ENCODE measurements around the gene COG5. TPM values are rescaled to one million over a fixed set of nuclear protein-coding genes. Genes with fewer than 3 reads are reported as not detected.

COG5 gene
- polyA plus RNA-seq (2013, experiment 1 of 2) = 9.6 TPM
- 16.2 TPM for polyA plus RNA-seq (2013, experiment 2 of 2)

DNA sequence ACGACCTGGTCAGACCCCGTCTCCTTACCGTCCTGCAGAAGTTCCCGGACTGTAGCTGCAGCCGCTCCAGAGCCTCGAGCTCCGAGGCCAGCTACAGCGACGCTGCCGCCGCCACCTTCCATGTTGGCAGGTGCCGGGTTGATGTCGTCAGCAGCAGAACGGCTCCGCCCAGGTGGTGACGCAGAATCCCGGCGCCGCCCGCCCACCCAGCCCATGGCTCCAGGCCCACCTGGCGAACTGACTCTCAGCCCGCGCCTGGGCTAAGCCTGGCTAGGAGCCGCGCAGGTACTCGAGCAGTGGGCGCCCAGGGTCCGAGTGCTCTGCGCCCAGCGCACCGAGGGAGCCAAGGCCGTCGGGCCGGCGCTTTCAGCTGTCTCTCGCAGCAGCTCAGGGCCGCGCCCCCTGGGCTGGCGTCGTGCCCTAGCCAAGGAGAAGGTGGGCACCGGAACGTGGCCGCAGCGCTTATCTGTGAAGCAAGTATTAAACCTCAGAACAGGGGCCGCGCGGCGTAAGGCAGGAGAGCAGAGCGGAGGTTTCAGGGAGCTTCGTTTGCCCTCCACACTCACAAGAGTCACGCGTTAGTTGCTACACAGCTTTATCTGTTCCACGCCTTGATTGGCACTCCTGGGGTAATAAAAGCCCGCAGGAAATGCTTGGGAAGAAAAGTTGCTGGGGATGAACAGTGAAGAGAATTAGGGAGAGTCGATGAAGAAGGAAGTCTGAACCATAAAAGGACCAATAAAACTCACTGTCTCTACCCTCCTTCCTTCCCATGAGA lies at the start of gene COG5, which contains the start of gene DUS4L:
Gene COG5 (minus strand): TSS at position 146 of the 778 bp plus-strand sequence. CDS start 24 bp downstream, at position 122.
Gene DUS4L (plus strand): TSS at position 197 of the 778 bp plus-strand sequence. CDS start 3,100 bp downstream, outside the sequence.
- H3K27me3 ChIP-seq (ENCODE audit: insufficient read depth, low read length) = no peaks in the 10 kb centered on the region
- peak within 1 kb of the TSS; percentile 87 for H3K4me3 ChIP-seq (ENCODE audit: low read length)
- H3K9me3 ChIP-seq (ENCODE audit: insufficient read depth, low read depth, low read length) = no peaks in the 10 kb centered on the region
- peak within 1 kb of the TSS; percentile 91 for H3K9ac ChIP-seq (ENCODE audit: low read depth, low read length)
- H3K4me1 ChIP-seq (ENCODE audit: insufficient read depth, low read length) = peaks cover 7% of the 10 kb centered on the region; the same call in 1 of the 2 replicates
- peak within 1 kb of the TSS; percentile 85 for H3K27ac ChIP-seq (ENCODE audit: low read depth, low read length)
- under 1% methylated on average over 55 of the region's 55 CpGs for WGBS
- H3K36me3 ChIP-seq (ENCODE audit: insufficient read depth, low read length) = peaks cover 24% of the 10 kb centered on the region

DNA sequence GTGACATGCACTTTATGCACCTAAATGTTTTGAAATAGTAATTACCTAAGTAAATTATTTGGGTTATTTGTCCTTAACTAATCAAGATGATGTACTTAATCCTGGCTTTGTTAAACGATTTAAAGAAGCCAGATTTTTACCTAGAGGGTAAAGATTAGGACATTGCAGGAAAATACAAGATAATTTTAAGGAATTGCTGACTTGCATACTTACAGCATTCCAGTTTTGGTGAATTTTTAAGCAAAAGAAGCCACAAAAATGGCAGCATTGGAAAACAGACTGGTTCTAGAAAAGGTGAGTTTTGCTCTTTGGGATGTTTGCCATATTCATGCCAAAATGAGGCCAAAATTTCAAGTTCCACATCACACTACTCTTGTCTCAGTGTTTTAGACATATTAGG lies 49.7 kb upstream of the COG5 start:
- WGBS = 91% methylated on average over 1 of the region's 1 CpG
- Histone ChIP-seq H3K27ac (ENCODE audit: low read depth, low read length) (no peak overlapping the region), H3K9ac (ENCODE audit: low read depth, low read length) (no peak overlapping the region), H3K27me3 (ENCODE audit: insufficient read depth, low read length) (no peaks in the 10 kb centered on the region), H3K4me1 (ENCODE audit: insufficient read depth, low read length) (no peaks in the 10 kb centered on the region), H3K4me3 (ENCODE audit: low read length) (no peak overlapping the region), H3K9me3 (ENCODE audit: insufficient read depth, low read depth, low read length) (no peaks in the 10 kb centered on the region), H3K36me3 (ENCODE audit: insufficient read depth, low read length) (peaks cover 5% of the 10 kb centered on the region; the same call in 1 of the 2 replicates)

DNA sequence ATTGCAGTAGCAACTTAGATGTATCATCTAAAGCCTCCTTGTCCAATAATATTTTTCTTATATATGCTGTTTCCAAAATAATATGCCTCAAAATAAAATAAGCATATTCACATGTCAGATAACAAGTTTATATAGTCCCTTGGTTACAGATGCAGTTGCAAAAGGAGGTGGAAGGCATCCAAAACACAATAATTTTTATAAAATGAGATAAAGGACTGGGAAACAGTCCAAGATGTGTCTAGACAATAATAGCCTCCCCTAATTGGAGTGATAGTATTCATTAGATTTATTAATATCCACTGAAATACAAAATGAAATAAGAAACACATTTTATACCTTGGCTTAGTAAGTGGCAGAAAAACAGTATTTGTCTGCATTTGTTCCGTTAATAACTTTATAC lies 46.6 kb upstream of the COG5 start:
- WGBS = no CpG with 5 or more reads among the region's 1 CpG
- H3K4me1 ChIP-seq (ENCODE audit: insufficient read depth, low read length) = no peaks in the 10 kb centered on the region
- H3K9me3 ChIP-seq (ENCODE audit: insufficient read depth, low read depth, low read length) = no peaks in the 10 kb centered on the region
- no peaks in the 10 kb centered on the region; the same call in 1 of the 2 replicates for H3K36me3 ChIP-seq (ENCODE audit: insufficient read depth, low read length)
- no peak overlapping the region for H3K27ac ChIP-seq (ENCODE audit: low read depth, low read length)
- no peaks in the 10 kb centered on the region for H3K27me3 ChIP-seq (ENCODE audit: insufficient read depth, low read length)
- no peak overlapping the region for H3K4me3 ChIP-seq (ENCODE audit: low read length)
- H3K9ac ChIP-seq (ENCODE audit: low read depth, low read length) = no peak overlapping the region

DNA sequence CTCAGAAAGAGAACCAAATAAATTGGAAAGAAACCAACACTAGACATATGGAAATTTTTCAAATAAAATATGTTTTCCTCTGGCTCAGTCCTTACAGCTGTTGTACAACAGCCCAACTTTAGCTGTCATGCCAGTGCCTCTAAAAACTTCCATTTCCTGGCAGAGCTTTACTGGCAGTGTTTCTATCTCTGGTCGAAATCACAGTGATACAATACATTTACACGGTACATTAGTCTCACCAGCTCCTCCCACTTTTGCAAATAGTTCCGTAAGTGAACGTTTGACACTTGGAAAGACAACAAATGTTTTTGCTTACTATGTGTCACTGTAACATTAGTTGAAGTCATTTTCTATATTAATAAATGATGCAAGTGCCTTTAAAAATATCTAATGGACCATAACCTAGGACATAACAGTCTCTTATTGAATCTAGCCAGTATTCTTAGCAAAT lies 46.1 kb upstream of the COG5 start:
- Histone ChIP-seq H3K27me3 (ENCODE audit: insufficient read depth, low read length) (no peaks in the 10 kb centered on the region), H3K36me3 (ENCODE audit: insufficient read depth, low read length) (no peaks in the 10 kb centered on the region; the same call in 1 of the 2 replicates), H3K9ac (ENCODE audit: low read depth, low read length) (no peak overlapping the region), H3K9me3 (ENCODE audit: insufficient read depth, low read depth, low read length) (no peaks in the 10 kb centered on the region), H3K4me3 (ENCODE audit: low read length) (no peak overlapping the region), H3K27ac (ENCODE audit: low read depth, low read length) (no peak overlapping the region), H3K4me1 (ENCODE audit: insufficient read depth, low read length) (no peaks in the 10 kb centered on the region)
- WGBS = 96% methylated on average over 4 of the region's 4 CpGs

DNA sequence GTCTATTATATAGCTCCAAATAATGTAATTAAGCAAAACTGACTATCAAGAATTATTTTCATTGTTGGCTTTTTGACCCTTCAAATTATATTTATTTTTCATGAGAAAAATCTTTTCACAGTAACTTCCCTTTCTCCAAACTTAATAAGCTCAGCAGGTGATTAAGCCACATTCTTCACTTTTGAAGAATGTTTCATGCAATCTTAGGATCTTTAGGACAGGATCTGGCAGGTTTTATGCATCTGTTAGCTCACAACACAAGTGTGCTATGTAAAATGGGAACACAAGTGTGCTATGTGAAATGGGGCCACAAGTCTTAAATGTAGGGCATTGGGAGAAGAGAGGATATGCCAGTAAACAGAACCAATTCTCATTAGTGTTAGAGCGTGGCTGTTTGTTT lies 42.6 kb upstream of the COG5 start:
- peaks cover 8% of the 10 kb centered on the region; the same call in 1 of the 2 replicates for H3K36me3 ChIP-seq (ENCODE audit: insufficient read depth, low read length)
- H3K4me3 ChIP-seq (ENCODE audit: low read length) = no peak overlapping the region
- WGBS = 100% methylated on average over 1 of the region's 1 CpG
- H3K27me3 ChIP-seq (ENCODE audit: insufficient read depth, low read length) = no peaks in the 10 kb centered on the region
- no peaks in the 10 kb centered on the region for H3K9me3 ChIP-seq (ENCODE audit: insufficient read depth, low read depth, low read length)
- H3K27ac ChIP-seq (ENCODE audit: low read depth, low read length) = no peak overlapping the region
- no peaks in the 10 kb centered on the region for H3K4me1 ChIP-seq (ENCODE audit: insufficient read depth, low read length)
- H3K9ac ChIP-seq (ENCODE audit: low read depth, low read length) = no peak overlapping the region

DNA sequence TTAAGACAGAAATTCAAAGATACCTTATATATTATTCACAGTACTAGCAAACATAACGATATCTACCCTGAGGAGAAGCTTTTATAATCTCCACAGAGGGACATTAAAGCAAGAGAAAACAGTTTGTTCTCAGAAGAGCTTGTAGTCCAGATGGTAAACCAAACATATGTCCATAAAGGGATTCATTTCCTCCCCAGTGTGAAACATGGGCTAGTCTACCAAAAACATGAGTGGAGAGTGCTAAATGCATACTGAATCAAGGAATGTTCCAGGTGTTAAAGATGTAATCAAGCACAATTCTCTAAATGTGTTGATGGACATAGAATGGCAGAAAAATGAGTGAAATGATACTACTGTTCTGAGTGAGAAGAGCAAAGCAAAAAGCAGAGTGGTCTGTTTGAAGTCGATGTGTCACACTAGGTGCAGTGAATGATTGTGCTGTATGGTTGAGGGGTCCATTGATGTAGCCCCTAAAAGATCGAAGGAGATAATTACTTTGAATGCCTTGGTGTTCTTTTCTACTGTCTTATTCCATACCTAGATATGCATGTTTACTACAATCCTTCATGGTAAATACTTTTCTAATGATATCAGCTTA lies 41.6 kb upstream of the COG5 start:
- Histone ChIP-seq H3K27ac (ENCODE audit: low read depth, low read length) (no peak overlapping the region), H3K27me3 (ENCODE audit: insufficient read depth, low read length) (no peaks in the 10 kb centered on the region), H3K9ac (ENCODE audit: low read depth, low read length) (no peak overlapping the region), H3K4me1 (ENCODE audit: insufficient read depth, low read length) (no peaks in the 10 kb centered on the region), H3K4me3 (ENCODE audit: low read length) (no peak overlapping the region), H3K9me3 (ENCODE audit: insufficient read depth, low read depth, low read length) (no peaks in the 10 kb centered on the region), H3K36me3 (ENCODE audit: insufficient read depth, low read length) (peaks cover 18% of the 10 kb centered on the region)
- 97% methylated on average over 2 of the region's 3 CpGs for WGBS

DNA sequence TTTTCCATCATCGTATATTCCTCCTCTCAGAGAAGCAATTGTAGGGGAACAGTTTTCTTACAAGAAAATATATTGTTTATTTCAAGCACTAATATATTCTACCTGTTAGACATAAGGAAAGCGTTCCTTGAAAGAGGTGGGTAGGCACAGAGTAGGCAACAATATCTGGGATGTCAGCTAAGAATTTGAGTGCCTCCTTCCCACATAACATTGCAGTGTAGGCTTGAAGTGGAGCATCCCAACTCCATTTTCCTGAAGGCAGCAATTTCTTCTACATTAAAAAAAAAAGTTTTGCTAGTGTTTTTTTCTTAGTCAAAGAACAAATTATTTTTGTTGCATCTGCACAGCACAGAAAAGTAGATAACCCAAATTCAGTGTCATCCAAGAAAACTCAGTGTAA lies 37.1 kb upstream of the COG5 start:
- H3K4me1 ChIP-seq (ENCODE audit: insufficient read depth, low read length) = no peaks in the 10 kb centered on the region
- no peaks in the 10 kb centered on the region for H3K27me3 ChIP-seq (ENCODE audit: insufficient read depth, low read length)
- no peak overlapping the region for H3K9ac ChIP-seq (ENCODE audit: low read depth, low read length)
- no peak overlapping the region for H3K4me3 ChIP-seq (ENCODE audit: low read length)
- H3K9me3 ChIP-seq (ENCODE audit: insufficient read depth, low read depth, low read length) = no peaks in the 10 kb centered on the region
- WGBS = 100% methylated on average over 1 of the region's 2 CpGs
- H3K36me3 ChIP-seq (ENCODE audit: insufficient read depth, low read length) = peaks cover 20% of the 10 kb centered on the region
- no peak overlapping the region for H3K27ac ChIP-seq (ENCODE audit: low read depth, low read length)

DNA sequence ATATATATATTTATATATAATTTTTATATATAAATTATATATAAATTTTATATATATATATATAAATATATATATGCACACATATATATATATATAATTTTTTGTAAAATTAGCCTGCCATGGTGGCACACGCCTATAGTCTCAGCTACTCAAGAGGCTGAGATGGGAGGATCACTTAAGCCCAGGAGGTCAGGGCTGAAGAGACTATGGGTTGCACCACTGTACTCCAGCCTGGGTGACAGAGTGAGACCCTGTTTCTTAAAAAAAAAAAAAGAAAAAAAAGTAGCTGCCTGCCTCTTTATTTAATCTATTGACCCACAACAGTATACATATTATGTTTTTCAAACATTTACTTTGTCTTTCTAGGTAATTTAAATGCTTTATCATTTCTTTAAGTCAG lies 35.5 kb upstream of the COG5 start:
- Histone ChIP-seq H3K9me3 (ENCODE audit: insufficient read depth, low read depth, low read length) (no peaks in the 10 kb centered on the region), H3K4me1 (ENCODE audit: insufficient read depth, low read length) (no peaks in the 10 kb centered on the region), H3K27me3 (ENCODE audit: insufficient read depth, low read length) (no peaks in the 10 kb centered on the region), H3K36me3 (ENCODE audit: insufficient read depth, low read length) (peaks cover 26% of the 10 kb centered on the region), H3K27ac (ENCODE audit: low read depth, low read length) (no peak overlapping the region), H3K9ac (ENCODE audit: low read depth, low read length) (no peak overlapping the region), H3K4me3 (ENCODE audit: low read length) (no peak overlapping the region)
- 100% methylated on average over 1 of the region's 1 CpG for WGBS

DNA sequence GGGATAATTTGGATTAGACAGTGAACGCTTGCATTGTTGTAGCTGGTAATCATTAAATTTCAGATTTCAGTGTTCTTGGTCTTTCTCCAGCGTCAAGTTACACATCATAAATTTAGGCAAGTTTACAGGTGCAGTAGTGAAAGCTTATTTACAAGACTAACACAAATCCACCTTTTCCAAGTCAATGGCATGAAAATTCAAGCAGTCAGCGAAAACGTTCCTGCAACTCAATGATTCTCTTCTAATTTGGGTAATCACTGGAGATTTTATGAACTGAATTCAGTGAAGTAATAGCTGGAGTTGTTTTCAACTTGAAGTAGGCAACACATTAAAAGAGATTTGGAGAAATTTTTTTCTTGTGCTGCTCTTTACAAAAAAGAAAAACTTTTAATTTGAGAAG lies 34.2 kb upstream of the COG5 start:
- 94% methylated on average over 4 of the region's 4 CpGs for WGBS
- peaks cover 26% of the 10 kb centered on the region for H3K36me3 ChIP-seq (ENCODE audit: insufficient read depth, low read length)
- no peak overlapping the region for H3K9ac ChIP-seq (ENCODE audit: low read depth, low read length)
- H3K27me3 ChIP-seq (ENCODE audit: insufficient read depth, low read length) = no peaks in the 10 kb centered on the region
- no peaks in the 10 kb centered on the region for H3K9me3 ChIP-seq (ENCODE audit: insufficient read depth, low read depth, low read length)
- H3K4me3 ChIP-seq (ENCODE audit: low read length) = no peak overlapping the region
- H3K4me1 ChIP-seq (ENCODE audit: insufficient read depth, low read length) = no peaks in the 10 kb centered on the region
- no peak overlapping the region for H3K27ac ChIP-seq (ENCODE audit: low read depth, low read length)

DNA sequence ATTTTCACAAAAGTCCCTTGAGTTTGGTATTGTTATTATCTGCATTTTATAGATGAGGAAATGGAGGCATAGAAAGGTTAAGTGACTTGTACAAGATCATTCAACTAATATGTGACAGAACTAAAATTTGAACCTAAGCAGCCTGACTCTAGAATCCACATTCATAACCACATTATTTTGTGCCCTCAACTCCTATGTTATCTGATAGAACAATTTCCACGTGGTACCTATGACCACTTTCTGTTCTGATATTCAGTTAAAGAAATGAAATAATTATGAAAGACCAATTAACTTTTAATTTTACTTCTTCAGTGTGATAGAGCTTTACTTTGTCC lies 33.8 kb upstream of the COG5 start:
- no CpG with 5 or more reads among the region's 1 CpG for WGBS
- Histone ChIP-seq H3K4me1 (ENCODE audit: insufficient read depth, low read length) (no peaks in the 10 kb centered on the region), H3K9me3 (ENCODE audit: insufficient read depth, low read depth, low read length) (no peaks in the 10 kb centered on the region), H3K27me3 (ENCODE audit: insufficient read depth, low read length) (no peaks in the 10 kb centered on the region), H3K27ac (ENCODE audit: low read depth, low read length) (no peak overlapping the region), H3K9ac (ENCODE audit: low read depth, low read length) (no peak overlapping the region), H3K36me3 (ENCODE audit: insufficient read depth, low read length) (peaks cover 26% of the 10 kb centered on the region), H3K4me3 (ENCODE audit: low read length) (no peak overlapping the region)

DNA sequence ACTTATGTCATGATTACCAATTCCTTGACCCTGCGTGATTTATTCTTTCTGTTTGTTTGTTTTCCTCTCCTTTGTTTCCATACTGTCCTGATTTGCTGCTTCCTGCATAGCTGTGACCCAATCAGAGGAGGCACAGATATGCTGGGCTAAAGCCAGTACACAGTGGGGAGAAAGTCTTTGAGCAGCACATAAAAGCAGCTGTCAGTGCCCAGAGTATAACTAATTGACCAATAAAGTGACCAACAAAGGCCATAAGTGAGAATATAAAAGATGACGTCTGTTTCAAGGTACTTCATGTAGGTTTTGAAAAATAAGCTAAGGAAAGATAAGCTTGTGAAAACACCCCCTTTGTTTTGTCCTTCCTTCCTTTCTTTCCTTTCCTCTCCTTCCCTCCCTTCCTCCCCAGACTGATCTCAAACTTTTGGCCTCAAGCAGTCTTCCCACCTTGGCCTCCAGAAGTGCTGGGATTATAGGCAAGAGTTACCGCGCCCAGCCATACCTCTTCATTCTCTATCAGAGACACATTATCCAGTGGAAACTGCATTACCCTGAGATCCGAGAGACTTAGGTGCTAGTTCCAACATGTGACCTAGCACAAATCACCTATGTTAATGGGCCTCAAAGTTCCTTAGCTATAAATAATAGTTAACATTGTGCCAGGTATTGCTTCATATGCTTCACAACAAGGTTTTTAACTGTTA lies 33.3 kb upstream of the COG5 start:
- Histone ChIP-seq H3K27me3 (ENCODE audit: insufficient read depth, low read length) (no peaks in the 10 kb centered on the region), H3K9ac (ENCODE audit: low read depth, low read length) (no peak overlapping the region), H3K9me3 (ENCODE audit: insufficient read depth, low read depth, low read length) (no peaks in the 10 kb centered on the region), H3K4me1 (ENCODE audit: insufficient read depth, low read length) (no peaks in the 10 kb centered on the region), H3K4me3 (ENCODE audit: low read length) (no peak overlapping the region), H3K36me3 (ENCODE audit: insufficient read depth, low read length) (peaks cover 25% of the 10 kb centered on the region), H3K27ac (ENCODE audit: low read depth, low read length) (no peak overlapping the region)
- 89% methylated on average over 5 of the region's 5 CpGs for WGBS

Data from HUES64 (cell line).